Measurements from ENCODE around the gene MARF1.

The MARF1 gene

DNA sequence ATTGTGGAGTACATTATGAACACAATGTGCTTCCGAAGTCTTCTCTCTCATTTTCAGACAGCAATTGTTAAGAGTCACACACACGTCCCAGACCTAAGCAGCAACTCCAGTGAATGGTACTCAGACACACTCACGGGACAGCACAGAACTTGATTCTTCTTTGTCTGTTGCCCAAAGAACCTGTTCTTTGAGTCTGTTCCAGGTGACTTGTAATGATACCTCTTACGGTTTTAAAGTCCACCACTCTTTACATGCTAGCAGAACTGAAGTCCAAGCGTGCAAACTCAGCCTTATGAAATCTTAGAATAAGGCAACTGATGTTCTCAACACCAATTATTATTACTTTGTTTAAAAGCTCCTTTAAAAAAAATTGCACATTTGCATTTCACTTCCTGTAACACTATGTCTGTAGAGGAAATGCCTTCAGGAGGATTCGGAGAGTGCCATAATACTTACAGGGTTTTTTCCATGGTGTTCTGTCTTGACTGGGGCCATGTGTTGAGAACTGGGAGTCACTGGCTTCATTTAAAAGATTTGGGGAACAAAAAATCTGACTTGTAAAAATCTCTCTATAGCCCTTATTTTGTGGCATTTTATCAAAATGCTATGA lies 48.1 kb downstream of the MARF1 start:
- H3K27me3 ChIP-seq (ENCODE audit: control insufficient read depth, insufficient read depth, low read length), result no peaks in the 10 kb centered on the region

DNA sequence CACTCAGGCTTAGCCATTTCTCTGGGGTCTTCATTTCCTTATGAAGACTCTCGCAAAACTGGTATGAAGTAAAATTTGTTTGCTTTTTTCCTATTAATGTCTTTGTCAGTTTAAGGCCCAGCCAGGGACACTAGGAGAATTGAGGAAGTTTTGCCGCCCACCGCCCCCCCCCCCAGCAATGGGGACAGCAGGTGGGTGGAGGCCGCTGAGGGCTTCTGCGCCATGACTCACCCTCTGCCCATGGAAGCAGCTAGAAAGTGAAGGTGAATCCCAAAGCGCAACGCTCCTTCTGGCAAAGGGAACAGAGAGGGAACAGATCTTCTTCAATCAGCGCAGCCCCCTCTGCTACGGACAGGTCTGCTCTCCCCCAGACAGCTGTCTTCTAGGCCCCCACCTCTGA lies 49.7 kb downstream of the MARF1 start:
- Histone ChIP-seq H3K27me3 (ENCODE audit: control insufficient read depth, insufficient read depth, low read length) (no peaks in the 10 kb centered on the region), H3K9me3 (ENCODE audit: control insufficient read depth, insufficient read depth, low read length) (no peaks in the 10 kb centered on the region), H3K9ac (ENCODE audit: low read depth, low read length) (no peak overlapping the region), H3K4me1 (ENCODE audit: control insufficient read depth, insufficient read depth, low read length) (no peaks in the 10 kb centered on the region), H3K4me3 (ENCODE audit: low read depth, low read length) (no peak overlapping the region), H3K36me3 (ENCODE audit: control insufficient read depth, insufficient read depth, low read length) (peaks cover 47% of the 10 kb centered on the region), H3K27ac (ENCODE audit: low read depth, low read length) (no peak overlapping the region)

More for the DNA sequence above, 48.1 kb downstream of the MARF1 start:
- no peak overlapping the region for H3K4me3 ChIP-seq (ENCODE audit: low read depth, low read length)
- H3K27ac ChIP-seq (ENCODE audit: low read depth, low read length), result no peak overlapping the region
- H3K9ac ChIP-seq (ENCODE audit: low read depth, low read length), result no peak overlapping the region
- no peaks in the 10 kb centered on the region for H3K4me1 ChIP-seq (ENCODE audit: control insufficient read depth, insufficient read depth, low read length)
- peaks cover 57% of the 10 kb centered on the region for H3K36me3 ChIP-seq (ENCODE audit: control insufficient read depth, insufficient read depth, low read length)
- no peaks in the 10 kb centered on the region for H3K9me3 ChIP-seq (ENCODE audit: control insufficient read depth, insufficient read depth, low read length)

DNA sequence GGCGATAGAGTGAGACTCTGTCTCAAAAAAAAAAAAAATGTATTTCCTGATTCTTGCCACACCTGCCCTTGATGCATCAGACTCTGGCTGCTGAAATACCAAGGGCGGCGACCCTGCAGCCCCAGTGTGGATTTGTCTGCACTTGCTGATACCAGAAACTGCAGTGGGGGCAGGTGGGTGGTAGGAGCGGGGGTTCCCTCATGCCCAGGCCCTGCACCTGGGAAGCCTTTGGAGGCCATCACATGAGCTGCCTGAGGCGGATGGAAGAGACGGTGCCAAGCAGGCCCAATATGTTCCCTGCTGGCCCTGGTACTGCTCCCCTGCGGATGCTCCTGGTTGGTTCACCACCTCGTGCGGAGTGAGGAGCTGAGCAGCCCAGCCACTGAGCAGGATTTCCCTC lies 50.6 kb downstream of the MARF1 start:
- H3K4me3 ChIP-seq (ENCODE audit: low read depth, low read length), result no peak overlapping the region
- H3K36me3 ChIP-seq (ENCODE audit: control insufficient read depth, insufficient read depth, low read length), result peaks cover 38% of the 10 kb centered on the region
- H3K4me1 ChIP-seq (ENCODE audit: control insufficient read depth, insufficient read depth, low read length), result no peaks in the 10 kb centered on the region
- no peak overlapping the region for H3K27ac ChIP-seq (ENCODE audit: low read depth, low read length)
- H3K9me3 ChIP-seq (ENCODE audit: control insufficient read depth, insufficient read depth, low read length), result no peaks in the 10 kb centered on the region
- no peak overlapping the region for H3K9ac ChIP-seq (ENCODE audit: low read depth, low read length)
- H3K27me3 ChIP-seq (ENCODE audit: control insufficient read depth, insufficient read depth, low read length), result no peaks in the 10 kb centered on the region

DNA sequence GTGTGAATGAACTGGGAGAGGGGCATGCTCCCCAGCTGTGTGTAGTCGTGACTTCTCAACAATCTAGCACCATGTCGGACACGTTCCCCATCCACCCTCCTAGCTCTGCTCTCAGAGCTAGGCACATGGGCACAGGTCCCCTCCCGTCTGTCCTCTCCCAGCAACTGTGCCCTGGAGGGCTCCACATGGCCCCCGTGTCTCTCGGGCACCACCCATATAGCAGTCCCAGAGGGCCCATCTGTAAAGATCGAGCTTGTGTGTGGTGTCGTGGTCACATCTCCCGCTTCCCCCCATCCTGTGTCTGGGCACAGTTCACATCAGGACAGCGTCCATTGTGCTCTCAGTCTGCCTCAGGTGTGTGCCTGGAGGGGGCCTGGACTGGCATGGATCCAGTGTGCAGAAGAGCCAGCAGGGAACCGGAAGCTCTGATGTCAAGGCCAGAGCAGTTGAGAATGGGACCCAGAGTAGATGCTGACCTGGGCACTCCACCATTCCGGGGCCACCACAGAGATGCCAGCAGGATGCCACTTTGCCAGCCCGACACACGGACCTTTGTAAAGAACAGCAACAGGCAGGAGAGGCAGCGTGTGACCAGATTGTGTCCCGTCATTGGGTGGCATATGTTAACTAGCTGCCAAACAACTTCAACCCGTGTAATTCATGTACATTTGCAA lies 55.7 kb downstream of the MARF1 start:
- peaks cover 15% of the 10 kb centered on the region; the same call in 1 of the 2 replicates for H3K36me3 ChIP-seq (ENCODE audit: control insufficient read depth, insufficient read depth, low read length)
- H3K27ac ChIP-seq (ENCODE audit: low read depth, low read length), result no peak overlapping the region
- no peak overlapping the region for H3K4me3 ChIP-seq (ENCODE audit: low read depth, low read length)
- 0 out of 2 replicates have a peak, but pooled peaks cover 4% of the 10 kb centered on the region for H3K9me3 ChIP-seq (ENCODE audit: control insufficient read depth, insufficient read depth, low read length)
- H3K4me1 ChIP-seq (ENCODE audit: control insufficient read depth, insufficient read depth, low read length), result no peaks in the 10 kb centered on the region
- no peaks in the 10 kb centered on the region for H3K27me3 ChIP-seq (ENCODE audit: control insufficient read depth, insufficient read depth, low read length)
- no peak overlapping the region for H3K9ac ChIP-seq (ENCODE audit: low read depth, low read length)

- Histone ChIP-seq H3K9me3 (ENCODE audit: control insufficient read depth, insufficient read depth, low read length) (0 out of 2 replicates have a peak, but pooled peaks cover 4% of the 10 kb centered on the region), H3K9ac (ENCODE audit: low read depth, low read length) (no peak overlapping the region), H3K27me3 (ENCODE audit: control insufficient read depth, insufficient read depth, low read length) (no peaks in the 10 kb centered on the region), H3K27ac (ENCODE audit: low read depth, low read length) (no peak overlapping the region), H3K4me1 (ENCODE audit: control insufficient read depth, insufficient read depth, low read length) (no peaks in the 10 kb centered on the region), H3K4me3 (ENCODE audit: low read depth, low read length) (no peak overlapping the region), H3K36me3 (ENCODE audit: control insufficient read depth, insufficient read depth, low read length) (peaks cover 16% of the 10 kb centered on the region; the same call in 1 of the 2 replicates)
Observed at GRCh38 chr16:15586716-15587115, 56.2 kb downstream of the MARF1 start.

DNA sequence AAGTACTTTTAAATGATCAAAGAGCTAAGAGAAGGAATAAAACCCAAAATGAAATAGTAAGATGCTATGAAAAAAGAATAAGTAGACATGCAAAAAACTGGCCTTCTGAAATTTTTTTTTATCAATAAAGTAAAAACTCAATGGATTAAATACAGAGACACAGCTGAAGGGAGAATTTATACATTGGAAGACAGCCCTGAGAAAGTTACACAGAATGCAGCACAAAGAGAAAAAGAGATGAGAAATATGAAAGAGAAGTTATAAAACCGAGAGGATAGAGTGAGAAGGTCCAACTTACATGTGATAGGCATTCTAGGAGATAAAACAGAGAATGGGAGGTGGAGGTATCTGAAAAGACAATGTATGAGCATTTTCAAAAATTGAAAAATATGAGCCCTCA lies 57.0 kb downstream of the MARF1 start:
- H3K27ac ChIP-seq (ENCODE audit: low read depth, low read length), result no peak overlapping the region
- no peak overlapping the region for H3K9ac ChIP-seq (ENCODE audit: low read depth, low read length)
- no peak overlapping the region for H3K4me3 ChIP-seq (ENCODE audit: low read depth, low read length)
- H3K4me1 ChIP-seq (ENCODE audit: control insufficient read depth, insufficient read depth, low read length), result no peaks in the 10 kb centered on the region
- H3K36me3 ChIP-seq (ENCODE audit: control insufficient read depth, insufficient read depth, low read length), result peaks cover 22% of the 10 kb centered on the region; the same call in 1 of the 2 replicates
- H3K9me3 ChIP-seq (ENCODE audit: control insufficient read depth, insufficient read depth, low read length), result 0 out of 2 replicates have a peak, but pooled peaks cover 4% of the 10 kb centered on the region
- H3K27me3 ChIP-seq (ENCODE audit: control insufficient read depth, insufficient read depth, low read length), result no peaks in the 10 kb centered on the region

DNA sequence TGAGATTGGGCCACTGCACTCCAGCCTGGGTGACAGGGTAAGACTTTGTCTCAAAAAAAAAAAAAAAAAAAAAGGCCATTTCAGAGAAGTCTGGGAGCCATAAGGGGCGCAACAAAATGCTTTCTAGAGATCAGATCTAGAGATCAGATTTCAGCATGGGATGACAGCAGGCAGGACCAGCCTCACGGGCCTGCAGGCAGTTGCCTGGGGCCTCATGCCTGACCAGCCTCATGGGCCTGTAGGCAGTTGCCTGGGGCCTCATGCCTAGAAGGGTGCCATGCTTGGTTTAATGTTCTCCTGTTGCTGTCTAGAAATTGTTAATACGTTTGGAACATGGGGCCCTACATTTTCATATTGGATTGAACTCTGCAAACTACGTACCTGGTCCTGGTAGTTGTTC lies 59.4 kb downstream of the MARF1 start:
- H3K4me3 ChIP-seq (ENCODE audit: low read depth, low read length), result no peak overlapping the region

GRCh38 chr16:15581127-15581815 lies 61.7 kb downstream of the MARF1 start:
- Histone ChIP-seq H3K27me3 (ENCODE audit: control insufficient read depth, insufficient read depth, low read length) (no peaks in the 10 kb centered on the region), H3K9ac (ENCODE audit: low read depth, low read length) (no peak overlapping the region), H3K36me3 (ENCODE audit: control insufficient read depth, insufficient read depth, low read length) (peaks cover 18% of the 10 kb centered on the region; the same call in 1 of the 2 replicates), H3K9me3 (ENCODE audit: control insufficient read depth, insufficient read depth, low read length) (0 out of 2 replicates have a peak, but pooled peaks cover 4% of the 10 kb centered on the region), H3K4me1 (ENCODE audit: control insufficient read depth, insufficient read depth, low read length) (no peaks in the 10 kb centered on the region), H3K27ac (ENCODE audit: low read depth, low read length) (no peak overlapping the region), H3K4me3 (ENCODE audit: low read depth, low read length) (no peak overlapping the region)

More for the DNA sequence above, 59.4 kb downstream of the MARF1 start:
- H3K9me3 ChIP-seq (ENCODE audit: control insufficient read depth, insufficient read depth, low read length), result 0 out of 2 replicates have a peak, but pooled peaks cover 4% of the 10 kb centered on the region
- H3K4me1 ChIP-seq (ENCODE audit: control insufficient read depth, insufficient read depth, low read length), result no peaks in the 10 kb centered on the region
- peaks cover 18% of the 10 kb centered on the region; the same call in 1 of the 2 replicates for H3K36me3 ChIP-seq (ENCODE audit: control insufficient read depth, insufficient read depth, low read length)
- no peak overlapping the region for H3K9ac ChIP-seq (ENCODE audit: low read depth, low read length)
- H3K27me3 ChIP-seq (ENCODE audit: control insufficient read depth, insufficient read depth, low read length), result no peaks in the 10 kb centered on the region
- H3K27ac ChIP-seq (ENCODE audit: low read depth, low read length), result no peak overlapping the region

DNA sequence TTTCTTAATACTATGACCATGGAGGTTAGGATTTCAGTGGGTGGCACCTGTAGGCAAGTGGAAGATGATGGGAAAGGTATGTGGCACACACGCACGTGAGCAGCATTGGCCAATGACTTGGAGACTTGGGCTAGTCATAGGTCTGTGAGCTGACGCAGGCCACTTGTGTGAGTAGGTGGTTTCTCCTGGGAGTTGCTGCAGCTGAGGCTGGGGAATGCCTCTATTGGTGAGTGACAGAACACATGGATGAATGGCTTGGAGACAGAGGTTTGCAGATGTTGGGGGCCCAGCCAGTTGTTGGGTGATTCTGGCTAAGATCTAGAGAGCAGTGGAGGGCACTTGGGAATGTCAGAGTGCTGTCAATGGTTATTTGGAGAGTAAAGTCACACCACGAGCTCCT lies 64.1 kb downstream of the MARF1 start:
- Histone ChIP-seq H3K36me3 (ENCODE audit: control insufficient read depth, insufficient read depth, low read length) (0 out of 2 replicates have a peak, but pooled peaks cover 14% of the 10 kb centered on the region), H3K9ac (ENCODE audit: low read depth, low read length) (no peak overlapping the region), H3K4me3 (ENCODE audit: low read depth, low read length) (no peak overlapping the region), H3K27me3 (ENCODE audit: control insufficient read depth, insufficient read depth, low read length) (no peaks in the 10 kb centered on the region), H3K9me3 (ENCODE audit: control insufficient read depth, insufficient read depth, low read length) (no peaks in the 10 kb centered on the region), H3K4me1 (ENCODE audit: control insufficient read depth, insufficient read depth, low read length) (no peaks in the 10 kb centered on the region), H3K27ac (ENCODE audit: low read depth, low read length) (no peak overlapping the region)

DNA sequence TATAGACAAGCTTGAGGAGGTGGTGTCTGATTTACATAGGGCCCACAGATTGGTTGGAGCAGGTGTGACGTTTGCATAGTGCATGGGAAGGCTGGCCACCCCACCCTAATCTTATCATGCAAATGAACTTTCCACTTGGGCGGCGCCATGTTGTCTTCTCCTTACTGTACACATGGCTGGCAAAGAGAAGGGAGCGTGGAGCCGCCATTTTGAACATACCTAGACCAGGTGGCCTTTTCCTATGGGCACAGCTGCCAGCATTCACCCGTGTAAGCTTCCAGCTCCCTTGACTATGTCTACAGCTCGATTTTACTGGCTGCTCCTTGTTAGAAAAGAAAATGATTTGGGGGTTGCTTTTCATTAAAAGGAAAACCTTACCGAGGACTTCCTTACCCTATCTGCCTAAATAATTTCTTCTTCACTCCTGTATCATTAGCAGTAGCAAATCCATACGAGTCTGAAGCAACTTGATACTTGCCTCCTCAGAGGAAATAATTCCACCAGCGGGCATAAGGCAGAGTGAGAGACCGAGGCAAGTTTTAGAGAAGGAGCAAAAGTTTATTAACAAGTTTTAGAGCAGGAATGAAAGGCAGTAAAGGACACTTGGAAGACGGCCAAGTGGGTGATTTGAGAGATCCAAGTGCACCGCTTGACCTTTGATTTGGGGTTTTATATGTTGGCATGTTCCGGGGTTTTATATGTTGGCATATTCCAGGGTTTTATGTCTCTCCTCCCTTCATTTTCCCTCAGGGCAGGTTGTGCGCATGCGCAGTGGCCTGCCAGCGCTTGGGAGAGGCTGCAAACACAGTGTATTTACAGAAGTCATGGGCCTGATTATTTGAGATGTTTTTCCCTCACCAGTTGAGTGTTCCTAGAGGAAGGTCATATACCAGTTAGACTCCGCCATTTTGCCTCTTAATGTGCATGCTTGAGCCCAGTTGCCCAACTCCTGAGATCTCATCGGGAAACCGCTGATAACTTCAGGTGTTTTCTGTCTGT lies 65.7 kb downstream of the MARF1 start:
- no peaks in the 10 kb centered on the region for H3K27me3 ChIP-seq (ENCODE audit: control insufficient read depth, insufficient read depth, low read length)
- H3K4me3 ChIP-seq (ENCODE audit: low read depth, low read length), result no peak overlapping the region
- H3K9ac ChIP-seq (ENCODE audit: low read depth, low read length), result no peak overlapping the region
- H3K4me1 ChIP-seq (ENCODE audit: control insufficient read depth, insufficient read depth, low read length), result no peaks in the 10 kb centered on the region
- H3K9me3 ChIP-seq (ENCODE audit: control insufficient read depth, insufficient read depth, low read length), result no peaks in the 10 kb centered on the region
- no peak overlapping the region for H3K27ac ChIP-seq (ENCODE audit: low read depth, low read length)
- 0 out of 2 replicates have a peak, but pooled peaks cover 7% of the 10 kb centered on the region for H3K36me3 ChIP-seq (ENCODE audit: control insufficient read depth, insufficient read depth, low read length)

Measured in HUES48 (cell line).